Pancreas (tissue), 10 donors: ENCODE measurements around the gene ADAMTS2. TPM values are rescaled to one million over a fixed set of nuclear protein-coding genes. Genes with fewer than 3 reads are reported as not detected.
A peak's percentile ranks its signal among the peaks of the same experiment; 100 is the strongest.

ENCODE experiments used
- ATAC-seq, 4 donors: fragments of 200-7000 bp; cut with Tn5 transposase; one replicate each; pipeline versions ENCODE4 v1.8.0 to v1.9.1; 2020; ENCODE audit warnings: mild to moderate bottlenecking in 4 of 4, moderate library complexity in 4 of 4
- DNase-seq, 6 donors: peaks; one replicate each; pipeline ENCODE4 v3.0.0-alpha.2; 2020
- FAIRE-seq: peaks from 2 replicates; lab custom pipeline; 2012; peaks lifted over from hg19 to GRCh38; lab: Jason Lieb, UNC
- H3K27ac ChIP-seq, 4 donors: fragments of 200-600 bp; sonication (generic); 1 replicate in 3 of 4; 2 replicates in 1 of 4; pipeline versions ENCODE4 v1.5.0 to v1.8.0; 2020
- H3K27me3 ChIP-seq, 4 donors: fragments of 200-600 bp; one replicate each; pipeline ENCODE4 v1.8.0; 2021
- H3K36me3 ChIP-seq, 3 donors: fragments of 200-600 bp; sonication (generic) in 1 of 3; one replicate each; pipeline versions ENCODE4 v1.5.0 to v1.8.0; 2020 to 2021
- H3K4me1 ChIP-seq, 3 donors: fragments of 200-600 bp; one replicate each; pipeline ENCODE4 v1.8.0; 2021
- H3K4me3 ChIP-seq, 4 donors: fragments of 200-600 bp; sonication (generic) in 2 of 4; one replicate each; pipeline versions ENCODE4 v1.5.0 to v1.8.0; 2020 to 2021
- H3K9me3 ChIP-seq, 4 donors: fragments of 200-600 bp; one replicate each; pipeline ENCODE4 v1.8.0; 2021
- CTCF ChIP-seq, 4 donors: fragments of 200-600 bp; sonication (generic) in 3 of 4; IDR thresholded peaks; one replicate each; pipeline versions ENCODE4 v1.5.0 to v1.8.0; 2021; ENCODE audit warnings: antibody characterized with exemption in 4 of 4
- WGBS, 2 donors: extraction: QIAGEN DNeasy Blood & Tissue Kit; methylation state at CpG; one replicate each; pipeline ENCODE4 v1.1.7; 2013; 5-methylcytosine and 5-hydroxymethylcytosine counted together
- intact Hi-C, 3 donors: fragments of 100-400 bp; cut with DNase I; formaldehyde crosslinking; loops; one replicate each; pipeline versions ENCODE4 v1.11.1 to v1.14.2; 2022
- polyA plus RNA-seq, 2 donors: library from polyadenylated mRNA; stranded (reverse); fragments of 200-250 nt; gene quantifications; one replicate each; pipeline ENCODE4 v1.2.3, GENCODE V29; 2013
- total RNA-seq, 6 donors: library from RNA; stranded (reverse); fragmentation: NEBNext Ultra II Directional in 4 of 6; extraction: Animal tissue kit (Norgen Biotek cat#: 25700) in 4 of 6; gene quantifications; one replicate each; pipeline versions ENCODE4 v1.2.1 to v1.2.4, GENCODE V29; 2021 to 2023
- donor health status: healthy with polysubstance abuse.
- donor health status: DM: no; HTN: no; CAD: no; lungs with moderate emphysema.
- donor health status: DM: no; HTN: no; CAD: no.
- donor health status: control.
- donor health status: control.
- donor health status: Bipolar disorder and iron deficiency.
- donor health status: DM: yes; HTN: yes; CAD: no.
- donor health status: DM: no; HTN: no; CAD: no.
- donor health status: DM: no; HTN: no; CAD: no.
- donor health status: DM: yes; HTN: yes; CAD: no.

Gene ADAMTS2
- total and polyA plus RNA-seq, 8 donors, result 1.3 to 18.5 (median 5.8) TPM

- FAIRE-seq (no peak), ATAC-seq (peak in 1 of 4 donors; percentile 5), DNase-seq (no peak)
- 61 to 72% methylated on average over 21 to 22 of the region's 22 CpGs for WGBS, 2 donors
- intact Hi-C loops, result loop anchor here in 2 of 3 donors (5.0 kb wide), 1 partner anchor 326 kb away; no protein-coding TSS in a partner anchor
- Histone ChIP-seq H3K9me3 (no peaks in the 10 kb centered on the region), H3K27me3 (no peaks in the 10 kb centered on the region), H3K36me3 (no peaks in the 10 kb centered on the region), H3K27ac (no peak overlapping the region), H3K4me1 (peaks cover 0 to 4% (median 0%) of the 10 kb centered on the region in 3 donors), H3K4me3 (peak overlapping the region in 1 of 4 donors; percentile 32)
- TF ChIP-seq CTCF (IDR thresholded peaks at IDR 0.05), result no peak
These were observed 178.9 kb downstream of the ADAMTS2 start for GRCh38 chr5:179166171-179166885.

GRCh38 chr5:179165421-179166170, 179.7 kb downstream of the ADAMTS2 start:
- H3K9me3 ChIP-seq, result no peaks in the 10 kb centered on the region
- WGBS, 2 donors, result 61 to 81% methylated on average over 15 of the region's 15 CpGs
- intact Hi-C loops, result loop anchor here in 2 of 3 donors (5.0 kb wide), 1 partner anchor 327 kb away; no protein-coding TSS in a partner anchor
- H3K27ac ChIP-seq, result no peak overlapping the region
- TF ChIP-seq CTCF (IDR thresholded peaks at IDR 0.05), result no peak
- H3K4me3 ChIP-seq, result no peak overlapping the region
- no peaks in the 10 kb centered on the region for H3K36me3 ChIP-seq
- peaks cover 0 to 4% (median 0%) of the 10 kb centered on the region in 3 donors for H3K4me1 ChIP-seq
- FAIRE-seq (no peak), DNase-seq (no peak), ATAC-seq (no peak)
- H3K27me3 ChIP-seq, result no peaks in the 10 kb centered on the region

- Histone ChIP-seq H3K9me3 (no peaks in the 10 kb centered on the region), H3K27me3 (no peaks in the 10 kb centered on the region), H3K36me3 (no peaks in the 10 kb centered on the region), H3K4me3 (no peak overlapping the region), H3K27ac (no peak overlapping the region), H3K4me1 (peaks cover 0 to 4% (median 0%) of the 10 kb centered on the region in 3 donors)
- no peak for FAIRE-seq
- WGBS, 2 donors, result 71 to 81% methylated on average over 21 to 23 of the region's 23 CpGs
- no peak for ATAC-seq
- TF ChIP-seq CTCF (IDR thresholded peaks at IDR 0.05), result no peak
- DNase-seq, result no peak
- intact Hi-C loops, result loop anchor here in 2 of 3 donors (5.0 kb wide), 1 partner anchor 328 kb away; no protein-coding TSS in a partner anchor
These were observed 180.6 kb downstream of the ADAMTS2 start for GRCh38 chr5:179164331-179165311.

GRCh38 chr5:179163236-179164155, 181.8 kb downstream of the ADAMTS2 start:
- Histone ChIP-seq H3K4me1 (peaks cover 0 to 4% (median 0%) of the 10 kb centered on the region in 3 donors), H3K36me3 (no peaks in the 10 kb centered on the region), H3K27ac (no peak overlapping the region), H3K9me3 (no peaks in the 10 kb centered on the region), H3K4me3 (no peak overlapping the region), H3K27me3 (no peaks in the 10 kb centered on the region)
- intact Hi-C loops, result no loop called here
- ATAC-seq (no peak), FAIRE-seq (no peak), DNase-seq (no peak)
- WGBS, 2 donors, result 47 to 49% methylated on average over 15 of the region's 15 CpGs
- no peak for TF ChIP-seq CTCF (IDR thresholded peaks at IDR 0.05)
